ENCODE results near the gene DERL2. TPM values are rescaled to one million over a fixed set of nuclear protein-coding genes. Genes with fewer than 3 reads are reported as not detected.

Gene DERL2
- total and polyA plus RNA-seq, 2 of the 4 experiments (the other 2 are of a cell fraction) = 27.4 to 44.2 TPM

- ATAC-seq (ENCODE audit: low read depth) = peak; percentile 97
- peak overlapping the region; percentile 44; the same call in 1 of the 2 replicates for H3K56ac ChIP-seq (ENCODE audit: extremely low read depth, insufficient read depth, low read length)
- H3K79me1 ChIP-seq (ENCODE audit: low read depth in 1 of 2, low read length in 2 of 2) = peaks cover 8 to 24% of the 10 kb centered on the region in 2 experiments
- H4K91ac ChIP-seq (ENCODE audit: insufficient read depth, low read depth, low read length) = peak overlapping the region; percentile 80
- H2AK5ac ChIP-seq (ENCODE audit: low read depth, low read length) = peak overlapping the region; percentile 90
- H3K23ac ChIP-seq (ENCODE audit: low read depth, low read length) = peak overlapping the region; percentile 93; the same call in 1 of the 2 replicates
- H2BK15ac ChIP-seq (ENCODE audit: low read depth, low read length) = peak overlapping the region; percentile 68
- in situ Hi-C loops (cut with MboI; ENCODE audit: low sequenced_read_pairs) = no loop called here
- peak overlapping the region; percentile 63 for H3K18ac ChIP-seq (ENCODE audit: low read depth, low read length)
- peak; percentile 98 for DNase-seq
- peak overlapping the region; percentile 61 for H4K5ac ChIP-seq (ENCODE audit: low read depth, low read length)
- peak overlapping the region; percentile 82 for H3K14ac ChIP-seq (replicated peaks; ENCODE audit: low read depth, low read length)
- peaks cover 23% of the 10 kb centered on the region for H3K9me1 ChIP-seq (ENCODE audit: insufficient read depth, low read length)
- peak overlapping the region; percentile 97 for H2BK120ac ChIP-seq (ENCODE audit: low read depth, low read length)
- peak overlapping the region; percentile 92 for H3K4ac ChIP-seq (ENCODE audit: low read depth, low read length)
- no TSS peak for BruUV-seq (replicated peaks)
- no peaks in the 10 kb centered on the region for H3K27me3 ChIP-seq (ENCODE audit: control insufficient read depth, insufficient read depth, low read length)
- H4K8ac ChIP-seq (ENCODE audit: low read depth in 2 of 2, low read length in 2 of 2) = peak overlapping the region; percentile 35 to 86
- H3K9me3 ChIP-seq (ENCODE audit: control insufficient read depth, insufficient read depth, low read length) = no peaks in the 10 kb centered on the region
- H2AK9ac ChIP-seq (replicated peaks; ENCODE audit: low read depth, low read length, poor library complexity) = peak overlapping the region; percentile 90
- H4K20me1 ChIP-seq (ENCODE audit: insufficient read depth, low read length) = no peaks in the 10 kb centered on the region
- WGBS, 2 experiments (ENCODE audit: extremely low coverage in 2 of 2, insufficient read length in 1 of 2) = 72% methylated on average over 8 of the region's 14 CpGs; no CpG with 5 or more reads in 1 of the 2 experiments
- no peak overlapping the region; the same call in 1 of the 2 replicates for H3K4me2 ChIP-seq (ENCODE audit: low read depth, low read length)
- H3K4me1 ChIP-seq (ENCODE audit: control insufficient read depth, insufficient read depth, low read length) = peaks cover 15% of the 10 kb centered on the region
- intact Hi-C loops (cut with micrococcal nuclease) = no loop called here
- peak overlapping the region; percentile 11; the same call in 1 of the 2 replicates for H3K9ac ChIP-seq (ENCODE audit: low read depth, low read length)
- peaks cover 21% of the 10 kb centered on the region for H3K36me3 ChIP-seq (ENCODE audit: control insufficient read depth, insufficient read depth, low read length)
- H3K4me3 ChIP-seq (ENCODE audit: insufficient read depth, low read depth, low read length) = no peak overlapping the region
- dilution Hi-C loops (cut with HindIII; ENCODE audit: low sequenced_read_pairs, unreplicated experiment) = no loop called here
- H2BK20ac ChIP-seq (ENCODE audit: low read depth, low read length) = peak overlapping the region; percentile 94
- peak overlapping the region; percentile 76 for H3K27ac ChIP-seq (ENCODE audit: insufficient read depth, low read length)
- CTCF ChIA-PET = interaction anchor here (0.9 to 1.0 kb wide), 2 partner anchors 11 to 27 kb away, joined by 3 read pairs; no protein-coding TSS in a partner anchor
- peak overlapping the region; percentile 38 for H2AFZ ChIP-seq (replicated peaks; ENCODE audit: low read length, poor library complexity)
- H2BK5ac ChIP-seq (ENCODE audit: low read depth, low read length, poor library complexity, severe bottlenecking) = peak overlapping the region; percentile 91
- POLR2A ChIA-PET (ENCODE audit: unreplicated experiment) = interaction anchor here (0.5 kb wide), 2 partner anchors 15 to 22 kb away, joined by 3 to 4 read pairs; no protein-coding TSS in a partner anchor
- TF ChIP-seq RCOR1 (IDR thresholded peaks at IDR 0.05; ENCODE audit: insufficient replicate concordance, low read length) = peak; percentile 84
- TF ChIP-seq POLR2A (IDR thresholded peaks at IDR 0.05; ENCODE audit: low read depth, low read length) = 0 out of 2 replicates have a peak, but pooled peaks have one; percentile 41
- peak; percentile 64; the same call in 1 of the 2 replicates for TF ChIP-seq NFE2L2 (IDR thresholded peaks at IDR 0.05; ENCODE audit: low read depth, low read length)
- no peak for TF ChIP-seq RAD21 (IDR thresholded peaks at IDR 0.05; ENCODE audit: low read length)
- TF ChIP-seq RFX5 (IDR thresholded peaks at IDR 0.05; ENCODE audit: low read depth, low read length) = peak; percentile 15; the same call in 1 of the 2 replicates
- TF ChIP-seq ELK1 (IDR thresholded peaks at IDR 0.05; ENCODE audit: borderline replicate concordance, low read depth, low read length) = no peak
- TF ChIP-seq MAZ (IDR thresholded peaks at IDR 0.05; ENCODE audit: borderline replicate concordance, low read depth, low read length) = peak; percentile 8; the same call in 1 of the 2 replicates
- no peak for TF ChIP-seq CTCF (conservative IDR thresholded peaks at IDR 0.05; ENCODE audit: low read depth, low read length)
- peak; percentile 99 for TF ChIP-seq FOS (IDR thresholded peaks at IDR 0.05; ENCODE audit: low read depth, low read length)
- TF ChIP-seq SMC3 (IDR thresholded peaks at IDR 0.05; ENCODE audit: low read depth, low read length) = peak; percentile 21; the same call in 1 of the 2 replicates
- peak; percentile 51 for TF ChIP-seq MAFK (IDR thresholded peaks at IDR 0.05; ENCODE audit: low read depth, low read length)
- peak; percentile 66 for TF ChIP-seq BHLHE40 (IDR thresholded peaks at IDR 0.05; ENCODE audit: low read depth, low read length)
- TF ChIP-seq MXI1 (IDR thresholded peaks at IDR 0.05; ENCODE audit: borderline replicate concordance, low read depth, low read length) = no peak
Observed at GRCh38 chr17:5526821-5527598, 41.0 kb upstream of the DERL2 start.

All from IMR-90 (cell line).